ENCODE results near the gene DNAH2.
"Not testable (repeated sequence)": the region's sequence is repeated elsewhere in the genome, so short reads cannot be mapped to it uniquely, and the experiment has no call there.

The DNAH2 gene

GRCh38 chr17:7859028-7859427 lies 141.5 kb downstream of the DNAH2 start:
- H3K4me3 ChIP-seq: peak overlapping the region; percentile 80
- DNase-seq (ENCODE audit: low spot score): peak; percentile 41
- TF ChIP-seq CTCF (IDR thresholded peaks at IDR 0.05): no peak
- no peak overlapping the region for H3K27ac ChIP-seq

GRCh38 chr17:7862692-7863437 lies 145.3 kb downstream of the DNAH2 start:
- no peak overlapping the region for H3K27ac ChIP-seq
- TF ChIP-seq CTCF (IDR thresholded peaks at IDR 0.05): no peak
- peak; percentile 38 for DNase-seq (ENCODE audit: low spot score)
- no peak overlapping the region for H3K4me3 ChIP-seq

- H3K4me3 ChIP-seq; DNase-seq (ENCODE audit: low spot score); H3K27ac ChIP-seq: not testable (repeated sequence)
These were observed 146.8 kb downstream of the DNAH2 start for GRCh38 chr17:7864384-7864783.

- DNase-seq (ENCODE audit: low spot score): peak; percentile 40
- TF ChIP-seq CTCF (IDR thresholded peaks at IDR 0.05): no peak
- Histone ChIP-seq H3K27ac (no peak overlapping the region), H3K4me3 (no peak overlapping the region)
These were observed 147.6 kb downstream of the DNAH2 start for GRCh38 chr17:7864995-7865650.

GRCh38 chr17:7867881-7868329 lies 150.4 kb downstream of the DNAH2 start:
- no peak for TF ChIP-seq CTCF (IDR thresholded peaks at IDR 0.05)
- Histone ChIP-seq H3K27ac (no peak overlapping the region), H3K4me3 (no peak overlapping the region)
- peak; percentile 33 for DNase-seq (ENCODE audit: low spot score)

- TF ChIP-seq CTCF (IDR thresholded peaks at IDR 0.05): no peak
- H3K27ac ChIP-seq: no peak overlapping the region
- no peak overlapping the region for H3K4me3 ChIP-seq
- peak; percentile 17 for DNase-seq (ENCODE audit: low spot score)
These were observed 155.5 kb downstream of the DNAH2 start for GRCh38 chr17:7873051-7873450.

- DNase-seq (ENCODE audit: low spot score): no peak
- no peak overlapping the region for H3K4me3 ChIP-seq
- no peak overlapping the region for H3K27ac ChIP-seq
- no peak for TF ChIP-seq CTCF (IDR thresholded peaks at IDR 0.05)
These were observed 158.3 kb downstream of the DNAH2 start for GRCh38 chr17:7875804-7876370.

Measured in coronary artery (tissue), 2 donors.